Kidney (tissue), 14 donors: ENCODE measurements around the gene CCBE1. TPM values are rescaled to one million over a fixed set of nuclear protein-coding genes. Genes with fewer than 3 reads are reported as not detected.
A peak's percentile ranks its signal among the peaks of the same experiment; 100 is the strongest.

ENCODE experiments used
- DNase-seq, 5 donors: peaks; one replicate each; pipeline ENCODE4 v3.0.0-alpha.2; 2013 to 2020
- FAIRE-seq: peaks from 2 replicates; lab custom pipeline; 2012; peaks lifted over from hg19 to GRCh38; lab: Jason Lieb, UNC
- H3K27ac ChIP-seq, 2 donors: one replicate each; pipeline ENCODE4 v1.7.0; 2013; ENCODE audit warnings: low read depth in 2 of 2, low read length in 2 of 2, inconsistent platforms in 1 of 2
- H3K27me3 ChIP-seq: one replicate; pipeline ENCODE4 v1.7.1; 2013; ENCODE audit warnings: low read length, inconsistent platforms; ENCODE audit not compliant: control insufficient read depth, insufficient read depth
- H3K36me3 ChIP-seq, 3 donors: one replicate each; pipeline versions ENCODE4 v1.7.0 to v1.7.1; 2013; ENCODE audit warnings: low read length in 3 of 3, control low read depth in 1 of 3, inconsistent platforms in 1 of 3; ENCODE audit not compliant: insufficient read depth in 3 of 3, control insufficient read depth in 2 of 3
- H3K4me1 ChIP-seq, 3 donors: one replicate each; pipeline versions ENCODE4 v1.7.0 to v1.7.1; 2013; ENCODE audit warnings: low read length in 3 of 3, inconsistent platforms in 1 of 3, low read depth in 1 of 3; ENCODE audit not compliant: control insufficient read depth in 2 of 3, insufficient read depth in 2 of 3
- H3K4me3 ChIP-seq, 3 donors: one replicate each; pipeline versions ENCODE4 v1.7.0 to v1.8.1; 2013; ENCODE audit warnings: low read length in 3 of 3, control low read depth in 1 of 3, inconsistent platforms in 1 of 3
- H3K9ac ChIP-seq, 3 donors: one replicate each; pipeline versions ENCODE4 v1.7.0 to v1.7.1; 2013; ENCODE audit warnings: low read length in 3 of 3, control low read depth in 1 of 3, inconsistent platforms in 1 of 3
- H3K9me3 ChIP-seq, 3 donors: one replicate each; pipeline versions ENCODE4 v1.7.0 to v1.7.1; 2013; ENCODE audit warnings: low read length in 3 of 3, control low read depth in 1 of 3, inconsistent platforms in 1 of 3; ENCODE audit not compliant: control insufficient read depth in 2 of 3, insufficient read depth in 1 of 3
- intact Hi-C: fragments of 100-400 bp; cut with DNase I; formaldehyde crosslinking; loops from one replicate; pipeline ENCODE4 v1.11.1; 2022
- polyA plus RNA-seq: library from polyadenylated mRNA; stranded (reverse); fragments of 350-450 nt; fragmentation: Illumina TruSeq; extraction: RNeasy Lipid Tissue Mini Kit (QIAGEN cat#74804); gene quantifications from one replicate; pipeline ENCODE4 v1.2.3, GENCODE V29; 2014; ENCODE audit warnings: low read depth, low replicate concordance; ENCODE audit not compliant: insufficient read depth
- total RNA-seq: library from RNA; stranded (reverse); fragmentation: NEBNext Ultra II Directional; extraction: Animal tissue kit (Norgen Biotek cat#: 25700); gene quantifications from one replicate; pipeline ENCODE4 v1.2.1, GENCODE V29; 2021
- TF ChIP-seq, protein P1 (sequence below): IDR thresholded peaks from 3 replicates; pipeline ENCODE4 v1.5.1; 2012; ENCODE audit warnings: mild to moderate bottlenecking, moderate library complexity, borderline replicate concordance; ENCODE audit not compliant: insufficient read depth; ENCODE audit errors: extremely low read depth
- donor health status: control.
- donor health status: control.
- donor health status: control.
- donor health status: control.
- donor health status: control.
- donor health status: DM: yes; HTN: yes; CAD: no.
- donor health status: Normal renal cell carcinoma (clear cell type).

The CCBE1 gene
- total and polyA plus RNA-seq, 2 donors from 2014 or later, result 1.8 to 2.2 TPM

DNA sequence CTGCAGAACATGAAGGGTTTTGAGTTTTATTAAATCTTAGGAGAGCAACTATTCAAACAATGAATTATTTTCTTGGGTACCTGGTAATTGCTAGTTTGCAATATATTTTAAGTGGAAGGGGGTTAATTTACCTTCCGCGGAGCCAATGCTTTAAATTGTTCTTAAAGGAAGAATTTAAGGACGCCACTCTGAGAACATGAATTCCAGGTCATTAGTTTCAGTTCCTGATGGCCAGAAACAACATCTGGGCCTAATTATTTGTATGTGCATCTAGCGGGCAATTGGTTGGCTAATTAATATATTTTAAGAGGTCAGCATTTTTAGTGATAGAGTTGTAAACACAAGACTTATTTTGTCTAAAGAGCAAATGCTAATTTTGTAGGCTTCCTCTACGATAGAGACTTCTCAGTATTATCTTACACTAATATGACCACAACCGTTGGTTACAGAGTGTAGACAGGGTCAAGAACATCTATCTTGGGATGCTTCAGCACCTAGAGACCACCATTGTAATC lies 40.8 kb downstream of the CCBE1 start:
- Histone ChIP-seq H3K9me3 (no peaks in the 10 kb centered on the region), H3K27me3 (no peaks in the 10 kb centered on the region), H3K9ac (no peak overlapping the region), H3K36me3 (no peaks in the 10 kb centered on the region), H3K27ac (no peak overlapping the region), H3K4me3 (no peak overlapping the region), H3K4me1 (peaks cover 0 to 7% (median 3%) of the 10 kb centered on the region in 3 donors)
- intact Hi-C loops, result no loop called here
- TF ChIP-seq, protein P1, sequence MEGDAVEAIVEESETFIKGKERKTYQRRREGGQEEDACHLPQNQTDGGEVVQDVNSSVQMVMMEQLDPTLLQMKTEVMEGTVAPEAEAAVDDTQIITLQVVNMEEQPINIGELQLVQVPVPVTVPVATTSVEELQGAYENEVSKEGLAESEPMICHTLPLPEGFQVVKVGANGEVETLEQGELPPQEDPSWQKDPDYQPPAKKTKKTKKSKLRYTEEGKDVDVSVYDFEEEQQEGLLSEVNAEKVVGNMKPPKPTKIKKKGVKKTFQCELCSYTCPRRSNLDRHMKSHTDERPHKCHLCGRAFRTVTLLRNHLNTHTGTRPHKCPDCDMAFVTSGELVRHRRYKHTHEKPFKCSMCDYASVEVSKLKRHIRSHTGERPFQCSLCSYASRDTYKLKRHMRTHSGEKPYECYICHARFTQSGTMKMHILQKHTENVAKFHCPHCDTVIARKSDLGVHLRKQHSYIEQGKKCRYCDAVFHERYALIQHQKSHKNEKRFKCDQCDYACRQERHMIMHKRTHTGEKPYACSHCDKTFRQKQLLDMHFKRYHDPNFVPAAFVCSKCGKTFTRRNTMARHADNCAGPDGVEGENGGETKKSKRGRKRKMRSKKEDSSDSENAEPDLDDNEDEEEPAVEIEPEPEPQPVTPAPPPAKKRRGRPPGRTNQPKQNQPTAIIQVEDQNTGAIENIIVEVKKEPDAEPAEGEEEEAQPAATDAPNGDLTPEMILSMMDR, result no peak
- DNase-seq, result peak in 1 of 5 donors; percentile 51
- FAIRE-seq, result no peak

DNA sequence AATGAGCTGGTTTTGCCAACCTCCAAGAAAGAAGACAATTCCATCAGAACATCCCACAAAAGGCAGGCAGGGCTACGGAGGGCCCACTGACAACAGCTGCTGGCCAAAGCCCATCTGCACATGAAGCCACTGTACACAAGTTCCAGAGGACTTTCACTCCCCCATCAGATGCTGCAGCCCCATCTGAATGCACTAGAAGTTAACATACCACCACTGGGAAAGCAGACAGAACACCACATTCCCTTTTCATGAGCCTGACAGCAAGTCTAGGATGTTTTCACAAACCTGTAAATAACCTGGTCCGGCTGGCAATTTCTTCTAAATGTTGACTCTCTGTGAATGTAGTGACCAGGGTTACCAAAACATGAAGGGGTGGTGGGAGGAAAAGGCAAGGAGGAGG lies 41.5 kb downstream of the CCBE1 start:
- DNase-seq (peak in 4 of 5 donors; percentile 56 to 80 (median 66)), FAIRE-seq (no peak)
- Histone ChIP-seq H3K36me3 (no peaks in the 10 kb centered on the region), H3K9ac (no peak overlapping the region), H3K27ac (no peak overlapping the region), H3K27me3 (no peaks in the 10 kb centered on the region), H3K9me3 (no peaks in the 10 kb centered on the region), H3K4me3 (no peak overlapping the region), H3K4me1 (peaks cover 0 to 7% (median 3%) of the 10 kb centered on the region in 3 donors)
- TF ChIP-seq, protein P1, result no peak
- intact Hi-C loops, result no loop called here

DNA sequence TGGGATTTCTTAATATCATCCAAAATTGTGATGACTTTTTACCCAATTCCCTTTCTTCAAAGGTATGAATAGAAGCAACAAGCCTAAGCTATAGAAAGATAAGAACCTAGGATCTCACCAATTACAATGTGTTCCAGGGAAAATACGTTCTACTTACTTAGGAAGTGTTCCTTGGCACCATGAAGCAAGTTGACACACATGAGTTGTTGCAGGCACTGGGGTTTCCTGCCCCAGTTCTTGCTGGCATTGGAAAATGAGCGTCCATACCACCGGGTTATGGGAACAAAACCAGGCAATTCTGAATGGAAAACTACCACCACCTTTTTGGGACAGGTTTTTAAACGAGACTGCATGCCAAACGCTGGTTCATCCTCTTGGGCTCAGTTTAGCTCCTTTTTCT lies 46.2 kb downstream of the CCBE1 start:
- H3K9me3 ChIP-seq, result no peaks in the 10 kb centered on the region
- H3K27ac ChIP-seq, result no peak overlapping the region
- no peaks in the 10 kb centered on the region for H3K27me3 ChIP-seq
- TF ChIP-seq, protein P1, result no peak
- FAIRE-seq, result no peak
- no peaks in the 10 kb centered on the region for H3K36me3 ChIP-seq
- no peak for DNase-seq
- intact Hi-C loops, result no loop called here
- no peaks in the 10 kb centered on the region for H3K4me1 ChIP-seq
- H3K4me3 ChIP-seq, result no peak overlapping the region
- no peak overlapping the region for H3K9ac ChIP-seq
